GM10266 (cell line): ENCODE measurements around the gene DMWD.

Experiments used
- DNase-seq: peaks from one replicate; pipeline ENCODE4 v3.0.0; 2012; ENCODE audit errors: extremely low spot score
- CTCF ChIP-seq: IDR thresholded peaks from 2 replicates; pipeline ENCODE4 v1.5.1; 2012; ENCODE audit warnings: mild to moderate bottlenecking, low read depth; ENCODE audit not compliant: control insufficient read depth, insufficient read depth; ENCODE audit errors: missing control alignments

Gene DMWD

GRCh38 chr19:45825917-45826893 is 33.6 kb upstream of the DMWD start:
- TF ChIP-seq CTCF, result no peak
- DNase-seq, result no peak

- no peak for DNase-seq
- no peak for TF ChIP-seq CTCF
These were observed 32.6 kb upstream of the DMWD start for GRCh38 chr19:45825263-45825605.

GRCh38 chr19:45824531-45825262 is 32.1 kb upstream of the DMWD start:
- DNase-seq, result no peak
- TF ChIP-seq CTCF, result no peak

- TF ChIP-seq CTCF, result no peak
- no peak for DNase-seq
These were observed 31.4 kb upstream of the DMWD start for GRCh38 chr19:45824041-45824471.

GRCh38 chr19:45823182-45823581 is 30.5 kb upstream of the DMWD start:
- DNase-seq, result no peak
- no peak for TF ChIP-seq CTCF

GRCh38 chr19:45822716-45823115 is 30.1 kb upstream of the DMWD start:
- DNase-seq, result no peak
- no peak for TF ChIP-seq CTCF

- no peak for TF ChIP-seq CTCF
- DNase-seq, result no peak
These were observed 28.9 kb upstream of the DMWD start for GRCh38 chr19:45821570-45821969.
